Parathyroid adenoma (tissue), 2 donors: ENCODE measurements around the gene VPS35L.
A peak's percentile ranks its signal among the peaks of the same experiment; 100 is the strongest.
"Not testable (repeated sequence)": the region's sequence is repeated elsewhere in the genome, so short reads cannot be mapped to it uniquely, and the experiment has no call there.

Experiments used
- H2AFZ ChIP-seq: fragments of 300-600 bp; sonication (generic); one replicate; pipeline ENCODE4 v1.7.0; 2017; ENCODE audit warnings: antibody characterized with exemption, mild to moderate bottlenecking
- H3K27ac ChIP-seq: fragments of 300-600 bp; sonication (generic); one replicate; pipeline ENCODE4 v1.7.0; 2017
- H3K27me3 ChIP-seq: fragments of 300-600 bp; sonication (generic); one replicate; pipeline ENCODE4 v1.7.0; 2017; ENCODE audit warnings: low read length; ENCODE audit not compliant: control insufficient read depth, insufficient read depth
- H3K36me3 ChIP-seq: fragments of 300-600 bp; sonication (generic); one replicate; pipeline ENCODE4 v1.7.0; 2017; ENCODE audit warnings: low read length; ENCODE audit not compliant: control insufficient read depth, insufficient read depth
- H3K4me1 ChIP-seq: fragments of 300-600 bp; sonication (generic); one replicate; pipeline ENCODE4 v1.7.0; 2017; ENCODE audit warnings: control low read depth
- H3K4me2 ChIP-seq: fragments of 300-600 bp; sonication (generic); one replicate; pipeline ENCODE4 v1.7.0; 2017; ENCODE audit warnings: low read length
- H3K4me3 ChIP-seq: fragments of 300-600 bp; sonication (generic); one replicate; pipeline ENCODE4 v1.7.0; 2017; ENCODE audit warnings: low read depth, low read length
- H3K79me2 ChIP-seq: fragments of 300-600 bp; sonication (generic); one replicate; pipeline ENCODE4 v1.7.0; 2017; ENCODE audit warnings: control low read depth
- H3K9ac ChIP-seq: fragments of 300-600 bp; sonication (generic); one replicate; pipeline ENCODE4 v1.7.0; 2017; ENCODE audit warnings: mild to moderate bottlenecking
- H3K9me3 ChIP-seq: fragments of 300-600 bp; sonication (generic); one replicate; pipeline ENCODE4 v1.7.0; 2017; ENCODE audit warnings: low read length; ENCODE audit not compliant: control insufficient read depth
- TF ChIP-seq, protein P1 (sequence below): fragments of 300-600 bp; sonication (generic); IDR thresholded peaks from one replicate; pipeline ENCODE4 v1.7.0; 2017; ENCODE audit warnings: antibody characterized with exemption, mild to moderate bottlenecking
- donor health status: primary hyperparathyroidism.

The VPS35L gene

GRCh38 chr16:19716183-19716582 lies 160.7 kb downstream of the VPS35L start:
- Histone ChIP-seq H3K9me3 (no peaks in the 10 kb centered on the region), H3K4me2 (peak overlapping the region; percentile 88), H2AFZ (no peak overlapping the region), H3K36me3 (no peaks in the 10 kb centered on the region), H3K4me3 (peak overlapping the region; percentile 87), H3K27ac (peak overlapping the region; percentile 90), H3K4me1 (peaks cover 28% of the 10 kb centered on the region), H3K27me3 (no peaks in the 10 kb centered on the region), H3K79me2 (peaks cover 50% of the 10 kb centered on the region), H3K9ac (no peak overlapping the region)
- TF ChIP-seq, protein P1, sequence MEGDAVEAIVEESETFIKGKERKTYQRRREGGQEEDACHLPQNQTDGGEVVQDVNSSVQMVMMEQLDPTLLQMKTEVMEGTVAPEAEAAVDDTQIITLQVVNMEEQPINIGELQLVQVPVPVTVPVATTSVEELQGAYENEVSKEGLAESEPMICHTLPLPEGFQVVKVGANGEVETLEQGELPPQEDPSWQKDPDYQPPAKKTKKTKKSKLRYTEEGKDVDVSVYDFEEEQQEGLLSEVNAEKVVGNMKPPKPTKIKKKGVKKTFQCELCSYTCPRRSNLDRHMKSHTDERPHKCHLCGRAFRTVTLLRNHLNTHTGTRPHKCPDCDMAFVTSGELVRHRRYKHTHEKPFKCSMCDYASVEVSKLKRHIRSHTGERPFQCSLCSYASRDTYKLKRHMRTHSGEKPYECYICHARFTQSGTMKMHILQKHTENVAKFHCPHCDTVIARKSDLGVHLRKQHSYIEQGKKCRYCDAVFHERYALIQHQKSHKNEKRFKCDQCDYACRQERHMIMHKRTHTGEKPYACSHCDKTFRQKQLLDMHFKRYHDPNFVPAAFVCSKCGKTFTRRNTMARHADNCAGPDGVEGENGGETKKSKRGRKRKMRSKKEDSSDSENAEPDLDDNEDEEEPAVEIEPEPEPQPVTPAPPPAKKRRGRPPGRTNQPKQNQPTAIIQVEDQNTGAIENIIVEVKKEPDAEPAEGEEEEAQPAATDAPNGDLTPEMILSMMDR = no peak

GRCh38 chr16:19716728-19717127 lies 161.2 kb downstream of the VPS35L start:
- not testable (repeated sequence) for H3K27me3 ChIP-seq, H3K9ac ChIP-seq, H3K9me3 ChIP-seq, H2AFZ ChIP-seq, H3K36me3 ChIP-seq
- H3K27ac ChIP-seq = peak overlapping the region; percentile 90
- H3K4me1 ChIP-seq = peaks cover 25% of the 10 kb centered on the region
- H3K4me2 ChIP-seq = peak overlapping the region; percentile 88
- H3K4me3 ChIP-seq = peak overlapping the region; percentile 87
- H3K79me2 ChIP-seq = peaks cover 45% of the 10 kb centered on the region

DNA sequence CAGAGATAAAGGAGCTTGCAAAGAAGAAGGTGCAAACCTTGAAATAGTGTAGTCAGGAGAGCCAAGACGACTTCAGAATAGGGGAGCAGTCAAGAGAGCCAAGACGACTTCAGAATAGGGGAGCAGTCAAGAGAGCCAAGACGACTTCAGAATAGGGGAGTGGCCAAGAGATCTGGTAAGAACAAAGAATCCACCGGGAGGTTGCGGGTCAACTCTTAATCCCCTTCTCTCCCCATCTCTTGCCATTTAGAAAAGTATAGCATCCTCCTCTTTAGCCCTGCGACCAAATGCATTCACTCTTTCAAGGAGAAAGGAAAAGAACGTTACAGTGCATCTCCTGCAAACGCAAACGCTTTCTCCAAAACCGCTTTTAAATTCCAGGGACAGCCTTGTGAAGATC lies 161.8 kb downstream of the VPS35L start:
- H2AFZ ChIP-seq = peak overlapping the region; percentile 85
- peak overlapping the region; percentile 90 for H3K27ac ChIP-seq
- no peaks in the 10 kb centered on the region for H3K9me3 ChIP-seq
- TF ChIP-seq, protein P1 = no peak
- H3K27me3 ChIP-seq = no peaks in the 10 kb centered on the region
- H3K79me2 ChIP-seq = peaks cover 39% of the 10 kb centered on the region
- peak overlapping the region; percentile 88 for H3K4me2 ChIP-seq
- H3K36me3 ChIP-seq = no peaks in the 10 kb centered on the region
- H3K9ac ChIP-seq = peak overlapping the region; percentile 0
- peaks cover 26% of the 10 kb centered on the region for H3K4me1 ChIP-seq
- H3K4me3 ChIP-seq = peak overlapping the region; percentile 87

DNA sequence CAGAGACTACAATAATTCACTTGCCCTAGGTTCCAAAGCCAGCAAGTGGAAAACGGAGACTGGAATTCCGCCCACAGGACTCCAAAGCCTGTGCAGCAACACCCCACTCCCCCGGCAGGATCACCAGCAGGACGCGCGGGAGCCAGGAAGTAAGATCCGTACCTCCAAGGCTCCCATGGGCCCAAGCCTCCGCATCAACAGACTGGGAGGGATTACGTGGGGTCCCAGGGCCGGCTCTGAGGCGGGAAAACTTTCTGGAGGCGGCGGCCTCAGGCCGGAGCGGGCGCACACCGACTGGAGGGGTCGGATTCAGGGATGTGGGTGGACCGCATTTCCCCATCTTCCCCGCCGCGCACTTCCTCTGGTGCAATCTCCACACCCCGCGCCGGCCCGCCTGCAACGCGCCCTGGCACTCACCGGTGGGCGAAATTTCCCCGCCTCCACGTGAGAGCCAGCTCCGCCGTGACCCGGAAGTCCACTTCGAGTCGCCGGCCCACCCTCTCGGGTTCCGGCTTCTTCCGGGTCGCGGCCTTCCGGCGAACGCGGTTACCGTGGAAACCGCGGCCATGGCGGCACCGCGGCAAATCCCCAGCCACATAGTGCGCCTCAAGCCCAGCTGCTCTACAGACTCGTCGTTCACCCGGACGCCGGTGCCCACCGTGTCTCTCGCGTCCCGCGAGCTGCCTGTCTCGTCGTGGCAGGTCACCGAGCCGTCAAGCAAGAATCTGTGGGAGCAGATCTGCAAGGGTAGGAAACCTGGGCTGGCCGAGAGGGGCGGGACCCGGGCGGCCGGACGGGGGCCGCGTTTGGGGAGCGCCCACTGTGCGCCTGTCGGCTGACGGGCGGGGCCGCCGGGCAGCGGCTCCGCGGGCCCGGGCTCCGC lies 162.5 kb downstream of the VPS35L start, which contains the start of the genes IQCK and KNOP1:
IQCK (plus strand) TSS at position 531 of the 883 bp plus-strand sequence; CDS start at position 567, 36 bp downstream.
KNOP1 (minus strand) TSS at position 487 of the 883 bp plus-strand sequence. CDS start 3,192 bp downstream, outside the sequence.
- no peaks in the 10 kb centered on the region for H3K36me3 ChIP-seq
- TF ChIP-seq, protein P1 = no peak

GRCh38 chr16:19718624-19718965 lies 163.1 kb downstream of the VPS35L start:
- H3K4me1 ChIP-seq = peaks cover 26% of the 10 kb centered on the region
- no peaks in the 10 kb centered on the region for H3K9me3 ChIP-seq
- peak overlapping the region; percentile 85 for H2AFZ ChIP-seq
- H3K27me3 ChIP-seq = no peaks in the 10 kb centered on the region
- TF ChIP-seq, protein P1 = no peak
- peak overlapping the region; percentile 90 for H3K27ac ChIP-seq
- H3K79me2 ChIP-seq = peaks cover 40% of the 10 kb centered on the region
- no peaks in the 10 kb centered on the region for H3K36me3 ChIP-seq
- H3K9ac ChIP-seq = peak overlapping the region; percentile 47
- H3K4me2 ChIP-seq = peak overlapping the region; percentile 88
- H3K4me3 ChIP-seq = peak overlapping the region; percentile 87

More for the DNA sequence above, 162.5 kb downstream of the VPS35L start, which contains the start of the genes IQCK and KNOP1:
- Histone ChIP-seq H3K27me3 (no peaks in the 10 kb centered on the region), H3K79me2 (peaks cover 34% of the 10 kb centered on the region), H3K27ac (peak within 1 kb of the TSS; percentile 90), H3K4me2 (peak within 1 kb of the TSS; percentile 88), H3K4me3 (peak within 1 kb of the TSS; percentile 87), H3K9me3 (no peaks in the 10 kb centered on the region), H3K9ac (peak within 1 kb of the TSS; percentile 47), H3K4me1 (peaks cover 26% of the 10 kb centered on the region), H2AFZ (peak within 1 kb of the TSS; percentile 85)
